Hepatocyte (in vitro differentiated cells): Measurements from ENCODE around the gene AAGAB.

ENCODE experiments used
- CTCF ChIP-seq: fragments of 200-600 bp; sonication (generic); IDR thresholded peaks from 2 replicates; pipeline ENCODE4 v1.5.1; 2016; ENCODE audit warnings: antibody characterized with exemption, mild to moderate bottlenecking; ENCODE audit not compliant: poor library complexity
- EZH2 ChIP-seq: fragments of 200-600 bp; sonication (generic); IDR thresholded peaks from 2 replicates; pipeline ENCODE4 v1.6.1; 2016; ENCODE audit warnings: antibody characterized with exemption, mild to moderate bottlenecking, borderline replicate concordance

DNA sequence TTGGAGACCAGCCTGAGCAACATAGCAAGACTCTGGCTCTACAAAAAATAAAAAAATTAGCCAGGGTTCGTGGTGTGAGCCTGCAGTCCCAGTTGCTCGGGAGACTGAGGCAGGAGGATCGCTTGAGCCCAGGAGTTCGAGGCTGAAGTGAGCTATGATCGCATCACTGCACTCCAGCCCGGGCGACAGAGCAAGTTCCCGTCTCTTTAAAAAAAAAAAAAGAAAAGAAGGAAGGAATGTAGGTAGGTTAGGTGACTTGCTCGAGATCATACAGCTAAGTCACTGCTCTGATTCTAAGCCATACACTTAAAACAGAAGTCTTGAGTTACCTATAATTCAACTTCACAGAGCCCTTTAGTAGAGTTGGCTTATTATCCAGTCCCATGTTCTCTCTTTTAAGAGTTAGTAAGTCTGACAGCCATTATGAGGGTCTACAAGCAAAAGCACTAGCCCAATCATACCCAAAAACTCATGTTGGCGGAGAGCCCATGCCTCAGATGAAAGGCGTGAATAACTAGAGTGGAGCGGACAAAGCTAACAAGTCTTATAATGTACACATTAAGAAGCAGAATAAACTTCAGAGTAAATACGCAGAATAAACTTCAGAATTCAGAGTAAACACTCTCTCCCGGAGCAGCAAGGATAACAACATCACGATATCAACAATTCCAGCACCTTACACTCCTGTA lies 768 bp downstream of the AAGAB start:
- TF ChIP-seq CTCF (no peak), EZH2 (no peak)
